ENCODE results near the gene TRPM4.

Gene TRPM4

GRCh38 chr19:49155820-49156346 is 1.7 kb upstream of the TRPM4 start:
- no peak for TF ChIP-seq SIN3A (IDR thresholded peaks at IDR 0.05; ENCODE audit: borderline replicate concordance, insufficient read depth, low read length)
- no peak for TF ChIP-seq FOXP2 (optimal IDR thresholded peaks at IDR 0.05; ENCODE audit: borderline replicate concordance, extremely low read depth, extremely low read length, insufficient read depth)
- TF ChIP-seq POLR2AphosphoS5 (IDR thresholded peaks at IDR 0.05; ENCODE audit: low read depth, low read length): no peak
- TF ChIP-seq TAF1 (IDR thresholded peaks at IDR 0.05; ENCODE audit: borderline replicate concordance, insufficient read depth, low read length): no peak
- no peak for TF ChIP-seq REST (IDR thresholded peaks at IDR 0.05; ENCODE audit: insufficient read depth in 1 of 2, low read depth in 2 of 2, low read length in 2 of 2)

DNA sequence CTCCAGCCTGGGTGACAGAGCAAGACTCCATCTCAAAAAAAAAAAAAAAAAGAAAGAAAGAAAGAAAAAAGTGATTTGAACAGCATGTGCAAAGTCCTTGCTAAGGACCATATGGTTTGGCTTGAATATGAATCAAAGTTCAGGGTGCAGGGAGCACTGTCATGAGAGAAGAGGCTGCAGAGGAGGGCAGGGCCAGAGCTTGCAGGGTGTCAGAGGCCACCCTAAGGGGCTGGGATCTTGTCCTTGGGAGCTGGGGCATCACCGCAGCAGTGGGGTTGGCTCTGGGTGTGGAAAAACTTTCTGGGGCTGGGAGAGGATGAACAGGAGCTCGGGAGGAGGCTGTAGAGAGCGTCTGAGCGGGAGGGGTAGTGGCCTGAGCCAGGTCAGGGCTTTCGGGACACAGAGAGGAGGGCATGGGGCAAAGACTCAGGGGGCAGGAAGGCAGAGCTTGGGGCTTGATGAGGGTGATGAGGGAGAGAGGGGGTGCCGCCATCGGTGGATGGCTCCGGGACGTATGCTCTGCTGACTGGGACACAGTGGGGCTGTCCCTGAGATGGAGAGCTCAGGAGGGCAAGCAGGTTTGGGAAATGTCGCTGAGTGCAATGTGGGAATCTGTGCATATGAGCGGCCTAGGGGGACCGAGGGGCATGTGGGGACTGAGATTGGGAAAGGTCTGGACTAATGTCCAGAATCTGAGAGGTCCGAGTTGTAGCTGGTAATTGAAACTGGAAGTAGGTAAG is 3.0 kb downstream of the TRPM4 start:
- TF ChIP-seq POLR2AphosphoS5 (IDR thresholded peaks at IDR 0.05; ENCODE audit: low read depth, low read length): no peak
- TF ChIP-seq REST (IDR thresholded peaks at IDR 0.05; ENCODE audit: insufficient read depth in 1 of 2, low read depth in 2 of 2, low read length in 2 of 2): no peak
- TF ChIP-seq FOXP2 (optimal IDR thresholded peaks at IDR 0.05; ENCODE audit: borderline replicate concordance, extremely low read depth, extremely low read length, insufficient read depth): no peak
- TF ChIP-seq SIN3A (IDR thresholded peaks at IDR 0.05; ENCODE audit: borderline replicate concordance, insufficient read depth, low read length): no peak
- TF ChIP-seq TAF1 (IDR thresholded peaks at IDR 0.05; ENCODE audit: borderline replicate concordance, insufficient read depth, low read length): no peak

DNA sequence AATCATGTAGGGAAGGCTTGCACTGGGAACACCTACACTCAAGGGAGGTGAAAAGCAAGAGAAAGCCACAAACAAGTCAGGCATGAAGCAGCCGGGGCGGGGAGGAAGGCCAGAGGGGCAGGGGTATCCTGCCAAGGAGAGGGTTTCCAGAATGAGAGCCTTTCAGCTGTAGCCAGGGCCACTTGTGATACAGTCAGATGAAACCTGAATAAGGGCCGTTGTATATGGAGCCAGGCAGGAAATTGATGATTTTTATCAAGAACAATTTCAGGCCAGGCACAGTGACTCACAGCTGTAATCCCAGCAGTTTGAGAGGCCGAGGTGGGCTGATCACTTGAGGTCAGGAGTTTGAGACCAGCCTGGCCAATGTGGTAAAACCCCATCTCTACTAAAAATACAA is 4.4 kb downstream of the TRPM4 start:
- TF ChIP-seq POLR2AphosphoS5 (IDR thresholded peaks at IDR 0.05; ENCODE audit: low read depth, low read length) (no peak), TAF1 (IDR thresholded peaks at IDR 0.05; ENCODE audit: borderline replicate concordance, insufficient read depth, low read length) (no peak), REST (IDR thresholded peaks at IDR 0.05; ENCODE audit: insufficient read depth in 1 of 2, low read depth in 2 of 2, low read length in 2 of 2) (no peak), FOXP2 (optimal IDR thresholded peaks at IDR 0.05; ENCODE audit: borderline replicate concordance, extremely low read depth, extremely low read length, insufficient read depth) (no peak), SIN3A (IDR thresholded peaks at IDR 0.05; ENCODE audit: borderline replicate concordance, insufficient read depth, low read length) (no peak)

DNA sequence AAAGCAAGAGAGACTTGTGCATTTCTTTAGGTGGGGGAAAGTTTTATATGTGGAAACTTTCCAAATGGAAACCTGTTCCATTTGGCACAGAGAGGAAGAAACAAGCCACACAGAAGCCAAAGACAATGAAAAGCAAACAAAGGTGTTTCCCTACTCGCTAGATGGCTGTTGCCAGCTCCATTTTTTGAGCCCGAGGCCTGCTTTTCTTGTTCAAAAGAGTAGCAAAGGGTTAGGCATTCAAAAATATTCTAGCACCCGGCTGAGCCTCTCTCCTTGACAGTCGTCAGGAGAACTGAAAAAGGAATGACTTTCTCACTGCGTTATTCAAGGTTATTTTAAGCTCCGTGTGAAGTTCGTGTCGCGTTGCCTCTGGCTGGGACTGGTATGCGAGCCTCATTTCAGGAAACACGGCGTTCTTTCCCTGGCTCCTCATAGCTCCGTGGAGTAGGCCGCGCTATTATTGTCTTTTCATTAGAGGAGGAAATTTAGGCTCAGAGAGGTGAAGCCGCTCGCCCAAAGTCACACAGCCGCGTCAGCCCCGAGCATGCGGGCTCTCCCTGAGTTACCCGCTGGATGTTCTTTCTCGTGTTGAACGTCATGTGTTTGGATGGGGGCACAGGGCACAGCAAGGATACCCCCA is 7.6 kb downstream of the TRPM4 start:
- no peak for TF ChIP-seq REST (IDR thresholded peaks at IDR 0.05; ENCODE audit: insufficient read depth in 1 of 2, low read depth in 2 of 2, low read length in 2 of 2)
